ENCODE results near the gene RTL9. TPM values are rescaled to one million over a fixed set of nuclear protein-coding genes. Genes with fewer than 3 reads are reported as not detected.

The RTL9 gene
- total and polyA plus RNA-seq, 9 of the 15 experiments (the other 6 are each of a cell fraction or from before 2014, with no cell fraction given) = 0.04 to 0.35 (median 0.13) TPM; not detected in 1

DNA sequence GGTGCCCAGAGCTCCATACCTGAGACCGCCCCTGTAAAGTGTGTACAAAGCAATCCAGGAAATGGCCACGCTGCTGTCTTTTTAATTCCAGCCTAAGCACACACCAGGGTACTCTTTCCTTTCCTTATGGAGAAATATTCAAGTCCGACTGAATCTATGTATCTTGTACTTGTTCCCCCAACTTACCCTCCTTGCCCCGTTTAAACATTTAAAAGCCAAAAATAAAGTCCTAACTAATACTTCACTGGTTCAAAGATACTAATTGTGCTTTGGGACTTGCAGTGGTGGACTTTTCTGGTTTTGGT is 40.0 kb upstream of the RTL9 start (continued):
- peak; percentile 5; the same call in 1 of the 2 replicates for TF ChIP-seq DPF2 (IDR thresholded peaks at IDR 0.05)
- TF ChIP-seq MTA3 (IDR thresholded peaks at IDR 0.05; ENCODE audit: borderline replicate concordance) = no peak
- no peak for TF ChIP-seq PHF8 (IDR thresholded peaks at IDR 0.05; ENCODE audit: borderline replicate concordance, low read length)
- TF ChIP-seq YY1 (IDR thresholded peaks at IDR 0.05; ENCODE audit: borderline replicate concordance in 1 of 3, control insufficient read depth in 1 of 3, extremely low read depth in 1 of 3, insufficient read depth in 3 of 3, insufficient read length in 1 of 3, insufficient replicate concordance in 2 of 3, low read depth in 1 of 3, low read length in 2 of 3) = peak in 1 of 3 experiments; percentile 31
- TF ChIP-seq FOXK2 (conservative IDR thresholded peaks at IDR 0.05 in 1 of 2, IDR thresholded peaks at IDR 0.05 in 1 of 2; ENCODE audit: low read depth in 2 of 2) = peak in 1 of 2 experiments; percentile 6; a peak in 1 of 4 replicates
- no peak for TF ChIP-seq KAT2B (IDR thresholded peaks at IDR 0.05; ENCODE audit: low read depth, low read length)
- no peak for TF ChIP-seq SIN3B (IDR thresholded peaks at IDR 0.05; ENCODE audit: low read depth)
- TF ChIP-seq, protein P1, sequence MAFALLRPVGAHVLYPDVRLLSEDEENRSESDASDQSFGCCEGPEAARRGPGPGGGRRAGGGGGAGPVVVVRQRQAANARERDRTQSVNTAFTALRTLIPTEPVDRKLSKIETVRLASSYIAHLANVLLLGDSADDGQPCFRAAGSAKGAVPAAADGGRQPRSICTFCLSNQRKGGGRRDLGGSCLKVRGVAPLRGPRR (CRISPR knock-in tag; IDR thresholded peaks at IDR 0.05) = no peak
- TF ChIP-seq, protein P2, sequence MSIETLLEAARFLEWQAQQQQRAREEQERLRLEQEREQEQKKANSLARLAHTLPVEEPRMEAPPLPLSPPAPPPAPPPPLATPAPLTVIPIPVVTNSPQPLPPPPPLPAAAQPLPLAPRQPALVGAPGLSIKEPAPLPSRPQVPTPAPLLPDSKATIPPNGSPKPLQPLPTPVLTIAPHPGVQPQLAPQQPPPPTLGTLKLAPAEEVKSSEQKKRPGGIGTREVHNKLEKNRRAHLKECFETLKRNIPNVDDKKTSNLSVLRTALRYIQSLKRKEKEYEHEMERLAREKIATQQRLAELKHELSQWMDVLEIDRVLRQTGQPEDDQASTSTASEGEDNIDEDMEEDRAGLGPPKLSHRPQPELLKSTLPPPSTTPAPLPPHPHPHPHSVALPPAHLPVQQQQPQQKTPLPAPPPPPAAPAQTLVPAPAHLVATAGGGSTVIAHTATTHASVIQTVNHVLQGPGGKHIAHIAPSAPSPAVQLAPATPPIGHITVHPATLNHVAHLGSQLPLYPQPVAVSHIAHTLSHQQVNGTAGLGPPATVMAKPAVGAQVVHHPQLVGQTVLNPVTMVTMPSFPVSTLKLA (conservative IDR thresholded peaks at IDR 0.05) = 0 out of 4 replicates have a peak, but pooled peaks of 1 of the 2 experiments have one; percentile 2
- TF ChIP-seq HINFP (tag; conservative IDR thresholded peaks at IDR 0.05; ENCODE audit: low read depth) = no peak
- TF ChIP-seq GABPB1 (CRISPR knock-in tag; IDR thresholded peaks at IDR 0.05) = 0 out of 2 replicates have a peak, but pooled peaks have one; percentile 10

All from K562 (cell line).